HepG2 (cell line): ENCODE results near the gene RABEP1. TPM values are rescaled to one million over a fixed set of nuclear protein-coding genes. Genes with fewer than 3 reads are reported as not detected.

ENCODE experiments used
- ARNTL ChIP-seq: sonication (generic); formaldehyde crosslinking; IDR thresholded peaks from 2 replicates; pipeline ENCODE4 v1.4.0; 2020; ENCODE audit warnings: mild to moderate bottlenecking, missing genetic modification reagents
- ATF6 ChIP-seq: sonication (generic); formaldehyde crosslinking; conservative IDR thresholded peaks from 2 replicates; pipeline ENCODE4 v1.4.0; 2020; ENCODE audit warnings: missing genetic modification reagents
- CEBPZ ChIP-seq: IDR thresholded peaks from 2 replicates; pipeline ENCODE4 v1.6.1; 2012; ENCODE audit warnings: low read length, improper control_type of control experiment
- FOXK2 ChIP-seq: fragments of 450-650 bp; IDR thresholded peaks from 2 replicates; pipeline ENCODE4 v1.6.1; 2016
- IKZF5 ChIP-seq: IDR thresholded peaks from 2 replicates; pipeline ENCODE4 v1.6.1; 2018; ENCODE audit warnings: missing genetic modification reagents, mild to moderate bottlenecking, missing compliant biosample characterization
- MNT ChIP-seq: fragments of 450-650 bp; IDR thresholded peaks from 2 replicates; pipeline ENCODE4 v1.6.1; 2016
- PPARG ChIP-seq: conservative IDR thresholded peaks from 2 replicates; pipeline ENCODE4 v1.6.1; 2016; ENCODE audit warnings: missing biosample characterization, missing genetic modification reagents
- SMYD3 ChIP-seq: sonication (generic); formaldehyde crosslinking; IDR thresholded peaks from 2 replicates; pipeline ENCODE4 v1.8.1; 2023; ENCODE audit warnings: mild to moderate bottlenecking, missing genetic modification reagents
- TEAD2 ChIP-seq: sonication (generic); formaldehyde crosslinking; IDR thresholded peaks from 2 replicates; pipeline ENCODE4 v1.9.0; 2021; ENCODE audit warnings: missing genetic modification reagents
- ZMAT3 ChIP-seq: sonication (generic); formaldehyde crosslinking; conservative IDR thresholded peaks from 2 replicates; pipeline ENCODE4 v1.7.0; 2021; ENCODE audit warnings: missing genetic modification reagents
- ZMYM3 ChIP-seq: sonication (generic); formaldehyde crosslinking; IDR thresholded peaks from 2 replicates; pipeline ENCODE4 v1.5.1; 2020; ENCODE audit warnings: mild to moderate bottlenecking, missing genetic modification reagents
- ZNF816 ChIP-seq: sonication (generic); formaldehyde crosslinking; IDR thresholded peaks from 2 replicates; pipeline ENCODE4 v1.8.0; 2022; ENCODE audit warnings: missing genetic modification reagents, mild to moderate bottlenecking, borderline replicate concordance
- polyA plus RNA-seq, 8 experiments: library from polyadenylated mRNA; depleted of rRNA in 3 of 8; stranded (reverse) in 7 of 8; unstranded in 1 of 8; fragments of >200 nt; fragmentation: Illumina TruSeq in 4 of 8; extraction: Trizol in 4 of 8; gene quantifications; 2 replicates each; pipeline versions ENCODE4 v1.2.1 to v1.2.3, GENCODE V29; 2011 to 2016; ENCODE audit warnings: low read depth in 4 of 8, missing spikeins in 1 of 8, mixed read lengths in 1 of 8; ENCODE audit not compliant: insufficient read depth in 1 of 8
- total RNA-seq, 5 experiments: library from RNA; depleted of rRNA; stranded (reverse); fragments of >200 nt; fragmentation: Illumina TruSeq; extraction: Trizol; gene quantifications; 2 replicates each; pipeline ENCODE4 v1.2.3, GENCODE V29; 2016; ENCODE audit warnings: low read depth in 1 of 5
- TF ChIP-seq, protein P1 (sequence below): sonication (generic); formaldehyde crosslinking; IDR thresholded peaks from 2 replicates; pipeline ENCODE4 v1.8.0; 2022; ENCODE audit warnings: missing genetic modification reagents, mild to moderate bottlenecking, inconsistent platforms, borderline replicate concordance
- TF ChIP-seq, protein P2 (sequence below): sonication (generic); formaldehyde crosslinking; IDR thresholded peaks from 2 replicates; pipeline ENCODE4 v1.4.0; 2020; ENCODE audit warnings: missing genetic modification reagents, borderline replicate concordance

Gene RABEP1
- total and polyA plus RNA-seq, 2 of the 13 experiments (the other 11 are each of a cell fraction or from before 2014, with no cell fraction given): 13.7 to 41.5 TPM

DNA sequence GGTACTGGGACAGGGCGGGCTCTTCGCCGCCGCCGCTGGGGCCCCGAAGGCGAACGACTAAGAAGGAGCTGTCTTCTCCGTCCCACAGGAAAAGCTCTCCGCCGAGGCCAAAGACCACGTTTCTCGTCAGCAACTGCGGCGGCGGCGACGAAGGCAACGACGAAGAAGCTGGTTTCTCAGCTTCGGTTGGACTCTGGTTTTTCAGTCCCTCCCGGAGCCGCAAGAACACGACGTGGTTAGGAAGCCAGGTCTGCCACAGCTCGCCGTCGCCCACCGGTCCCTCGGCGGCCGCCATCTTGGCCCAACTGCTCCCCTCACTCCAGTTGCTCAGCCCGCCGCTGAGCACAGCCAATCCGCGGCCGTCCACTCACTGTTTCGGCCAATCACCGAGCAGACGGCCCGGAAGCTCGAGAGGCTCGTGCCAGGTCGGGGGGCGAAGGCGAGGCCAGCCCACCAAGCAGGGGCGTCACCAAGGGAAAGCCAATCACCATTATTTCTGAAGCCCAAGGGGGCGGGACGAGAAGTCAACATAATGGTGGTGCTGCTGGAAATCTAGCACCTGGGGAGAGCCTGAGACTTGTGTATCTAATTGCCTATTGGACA, 137.4 kb downstream of the RABEP1 start, which contains the start of gene NUP88 (continued):
- TF ChIP-seq PPARG (CRISPR knock-in tag): peak; percentile 49; the same call in 1 of the 2 replicates
- TF ChIP-seq ZMYM3 (CRISPR knock-in tag): no peak
- TF ChIP-seq CEBPZ: no peak
- no peak for TF ChIP-seq FOXK2
- TF ChIP-seq TEAD2 (CRISPR knock-in tag): no peak
- TF ChIP-seq ZMAT3 (CRISPR knock-in tag): peak; percentile 77
- TF ChIP-seq ZNF816: no peak; the same call in 1 of the 2 replicates
- no peak for TF ChIP-seq MNT
- TF ChIP-seq SMYD3: no peak
- peak; percentile 37; the same call in 1 of the 2 replicates for TF ChIP-seq IKZF5 (CRISPR knock-in tag)
- TF ChIP-seq, protein P1, sequence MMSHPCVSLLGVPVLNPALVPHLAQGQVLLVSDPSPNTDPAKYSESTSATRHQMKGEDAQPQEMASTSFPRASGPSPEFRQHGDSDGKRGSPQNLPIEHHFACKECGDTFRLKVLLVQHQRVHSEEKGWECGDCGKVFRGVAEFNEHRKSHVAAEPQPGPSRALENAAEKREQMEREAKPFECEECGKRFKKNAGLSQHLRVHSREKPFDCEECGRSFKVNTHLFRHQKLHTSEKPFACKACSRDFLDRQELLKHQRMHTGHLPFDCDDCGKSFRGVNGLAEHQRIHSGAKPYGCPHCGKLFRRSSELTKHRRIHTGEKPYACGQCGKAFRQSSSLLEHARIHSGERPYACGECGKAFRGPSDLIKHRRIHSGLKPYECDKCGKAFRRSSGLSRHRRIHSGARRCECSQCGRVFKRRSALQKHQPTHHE (CRISPR knock-in tag): no peak
- TF ChIP-seq ARNTL (CRISPR knock-in tag): no peak
- TF ChIP-seq, protein P2, sequence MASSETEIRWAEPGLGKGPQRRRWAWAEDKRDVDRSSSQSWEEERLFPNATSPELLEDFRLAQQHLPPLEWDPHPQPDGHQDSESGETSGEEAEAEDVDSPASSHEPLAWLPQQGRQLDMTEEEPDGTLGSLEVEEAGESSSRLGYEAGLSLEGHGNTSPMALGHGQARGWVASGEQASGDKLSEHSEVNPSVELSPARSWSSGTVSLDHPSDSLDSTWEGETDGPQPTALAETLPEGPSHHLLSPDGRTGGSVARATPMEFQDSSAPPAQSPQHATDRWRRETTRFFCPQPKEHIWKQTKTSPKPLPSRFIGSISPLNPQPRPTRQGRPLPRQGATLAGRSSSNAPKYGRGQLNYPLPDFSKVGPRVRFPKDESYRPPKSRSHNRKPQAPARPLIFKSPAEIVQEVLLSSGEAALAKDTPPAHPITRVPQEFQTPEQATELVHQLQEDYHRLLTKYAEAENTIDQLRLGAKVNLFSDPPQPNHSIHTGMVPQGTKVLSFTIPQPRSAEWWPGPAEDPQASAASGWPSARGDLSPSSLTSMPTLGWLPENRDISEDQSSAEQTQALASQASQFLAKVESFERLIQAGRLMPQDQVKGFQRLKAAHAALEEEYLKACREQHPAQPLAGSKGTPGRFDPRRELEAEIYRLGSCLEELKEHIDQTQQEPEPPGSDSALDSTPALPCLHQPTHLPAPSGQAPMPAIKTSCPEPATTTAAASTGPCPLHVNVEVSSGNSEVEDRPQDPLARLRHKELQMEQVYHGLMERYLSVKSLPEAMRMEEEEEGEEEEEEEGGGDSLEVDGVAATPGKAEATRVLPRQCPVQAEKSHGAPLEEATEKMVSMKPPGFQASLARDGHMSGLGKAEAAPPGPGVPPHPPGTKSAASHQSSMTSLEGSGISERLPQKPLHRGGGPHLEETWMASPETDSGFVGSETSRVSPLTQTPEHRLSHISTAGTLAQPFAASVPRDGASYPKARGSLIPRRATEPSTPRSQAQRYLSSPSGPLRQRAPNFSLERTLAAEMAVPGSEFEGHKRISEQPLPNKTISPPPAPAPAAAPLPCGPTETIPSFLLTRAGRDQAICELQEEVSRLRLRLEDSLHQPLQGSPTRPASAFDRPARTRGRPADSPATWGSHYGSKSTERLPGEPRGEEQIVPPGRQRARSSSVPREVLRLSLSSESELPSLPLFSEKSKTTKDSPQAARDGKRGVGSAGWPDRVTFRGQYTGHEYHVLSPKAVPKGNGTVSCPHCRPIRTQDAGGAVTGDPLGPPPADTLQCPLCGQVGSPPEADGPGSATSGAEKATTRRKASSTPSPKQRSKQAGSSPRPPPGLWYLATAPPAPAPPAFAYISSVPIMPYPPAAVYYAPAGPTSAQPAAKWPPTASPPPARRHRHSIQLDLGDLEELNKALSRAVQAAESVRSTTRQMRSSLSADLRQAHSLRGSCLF (CRISPR knock-in tag): no peak
- no peak for TF ChIP-seq ATF6 (CRISPR knock-in tag)
